Natural killer cell (primary cell): ENCODE data around the gene SERPINB10. TPM values are rescaled to one million over a fixed set of nuclear protein-coding genes. Genes with fewer than 3 reads are reported as not detected.

Source experiments
- ATAC-seq, 3 donors: fragments of 150-1000 bp in 2 of 3; fragments of 200-7000 bp in 1 of 3; cut with Tn5 transposase; 1 replicate in 1 of 3; 2 replicates in 2 of 3; pipeline ENCODE4 v1.10.0; 2021; ENCODE audit warnings: mild to moderate bottlenecking in 2 of 3, moderate library complexity in 2 of 3
- DNase-seq, 2 donors: peaks; one replicate each; pipeline versions ENCODE4 v3.0.0 to v3.0.0-alpha.2; 2013 to 2021; ENCODE audit warnings: mixed read lengths in 1 of 2
- H3K27ac ChIP-seq: one replicate; pipeline ENCODE4 v1.5.1; 2013; ENCODE audit warnings: mild to moderate bottlenecking, low read length
- H3K27me3 ChIP-seq: one replicate; pipeline ENCODE4 v1.6.1; 2013; ENCODE audit warnings: low read length; ENCODE audit not compliant: control insufficient read depth, insufficient read depth
- H3K36me3 ChIP-seq: one replicate; pipeline ENCODE4 v1.6.1; 2013; ENCODE audit warnings: low read length; ENCODE audit not compliant: control insufficient read depth, insufficient read depth
- H3K4me1 ChIP-seq: one replicate; pipeline ENCODE4 v1.6.1; 2013; ENCODE audit warnings: low read length; ENCODE audit not compliant: control insufficient read depth, insufficient read depth
- H3K4me3 ChIP-seq: one replicate; pipeline ENCODE4 v1.5.1; 2013; ENCODE audit warnings: low read length
- H3K9me3 ChIP-seq: one replicate; pipeline ENCODE4 v1.6.1; 2013; ENCODE audit warnings: low read length; ENCODE audit not compliant: control insufficient read depth, insufficient read depth
- H3K27ac Mint-ChIP-seq, 2 donors: one replicate each; pipeline ENCODE4 v1.8.0; 2022; ENCODE audit warnings: mild to moderate bottlenecking in 2 of 2, mixed read lengths in 2 of 2, moderate library complexity in 1 of 2
- H3K27me3 Mint-ChIP-seq, 2 donors: one replicate each; pipeline ENCODE4 v1.8.0; 2022; ENCODE audit warnings: low read depth in 2 of 2, mixed read lengths in 2 of 2
- H3K36me3 Mint-ChIP-seq: one replicate; pipeline ENCODE4 v1.8.0; 2022; ENCODE audit warnings: mixed read lengths
- H3K4me1 Mint-ChIP-seq, 2 donors: one replicate each; pipeline ENCODE4 v1.8.0; 2022; ENCODE audit warnings: mixed read lengths in 2 of 2
- H3K4me3 Mint-ChIP-seq: one replicate; pipeline ENCODE4 v1.8.0; 2022; ENCODE audit warnings: mild to moderate bottlenecking, moderate library complexity, mixed read lengths
- H3K9me3 Mint-ChIP-seq, 2 donors: one replicate each; pipeline ENCODE4 v1.8.0; 2022; ENCODE audit warnings: mixed read lengths in 2 of 2
- WGBS: methylation state at CpG from one replicate; pipeline ENCODE4 v1.1.7; 2013; ENCODE audit warnings: missing lambda C conversion rate; ENCODE audit not compliant: insufficient coverage; 5-methylcytosine and 5-hydroxymethylcytosine counted together
- intact Hi-C: fragments of 100-400 bp; cut with micrococcal nuclease; formaldehyde crosslinking; loops from one replicate; pipeline ENCODE4 v1.14.2; 2022
- total RNA-seq, 4 donors: library from RNA; stranded (reverse); fragments of 120-200 nt in 1 of 4; gene quantifications; one replicate each; pipeline versions ENCODE4 v1.2.3 to v1.2.4, GENCODE V29; 2013 to 2022
- TF ChIP-seq, protein P1 (sequence below): fragments of 200-600 bp; IDR thresholded peaks from one replicate; pipeline ENCODE4 v1.8.0; 2022; ENCODE audit warnings: antibody characterized with exemption

SERPINB10 gene
- total RNA-seq, 3 donors from 2014 or later (not counting 1 experiment from before 2014, with no cell fraction given): 0.43 TPM; not detected in 2

DNA sequence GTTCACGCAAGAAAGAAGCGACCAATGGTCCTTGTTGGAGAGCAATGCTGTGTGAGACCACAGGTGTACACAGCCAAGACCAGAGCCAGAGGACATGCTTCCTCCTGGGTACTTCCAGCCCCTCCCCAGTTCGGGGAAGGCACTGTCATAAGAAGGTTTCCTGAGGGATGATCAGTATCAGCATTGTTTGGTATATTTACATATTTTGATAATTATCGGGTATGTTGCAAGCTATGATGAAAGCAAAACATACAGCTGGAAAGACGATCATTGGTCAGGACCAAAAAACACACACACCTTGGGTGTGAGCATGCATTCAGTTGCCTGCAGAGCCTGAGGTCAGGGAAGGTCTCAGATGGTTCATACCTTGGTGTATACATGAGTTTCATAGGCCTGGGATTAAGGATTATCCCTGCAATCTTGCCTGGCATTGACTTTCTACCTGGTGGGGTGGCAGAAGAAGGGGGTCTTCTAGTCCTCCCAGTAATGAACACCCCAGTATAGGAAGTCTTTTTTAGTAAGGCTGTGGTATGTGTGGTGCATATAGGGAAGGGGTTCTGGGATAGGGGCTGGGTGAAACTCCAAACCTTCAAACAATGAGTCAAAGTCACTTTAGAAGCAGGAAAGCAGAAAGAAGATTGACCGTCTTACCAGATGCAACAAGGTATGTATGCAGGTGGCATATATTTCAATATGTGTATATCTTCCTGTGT, 17.4 kb upstream of the SERPINB10 start:
- 91% methylated on average over 6 of the region's 6 CpGs for WGBS
- Histone ChIP-seq H3K4me1 (no peaks in the 10 kb centered on the region), H3K27ac (no peak overlapping the region), H3K36me3 (no peaks in the 10 kb centered on the region), H3K4me3 (no peak overlapping the region), H3K9me3 (no peaks in the 10 kb centered on the region), H3K27me3 (no peaks in the 10 kb centered on the region)
- ATAC-seq (no peak), DNase-seq (no peak)
- H3K36me3 Mint-ChIP-seq: no peaks in the 10 kb centered on the region
- no peaks in the 10 kb centered on the region for H3K4me1 Mint-ChIP-seq
- intact Hi-C loops: no loop called here
- no peak overlapping the region for H3K4me3 Mint-ChIP-seq
- TF ChIP-seq, protein P1, sequence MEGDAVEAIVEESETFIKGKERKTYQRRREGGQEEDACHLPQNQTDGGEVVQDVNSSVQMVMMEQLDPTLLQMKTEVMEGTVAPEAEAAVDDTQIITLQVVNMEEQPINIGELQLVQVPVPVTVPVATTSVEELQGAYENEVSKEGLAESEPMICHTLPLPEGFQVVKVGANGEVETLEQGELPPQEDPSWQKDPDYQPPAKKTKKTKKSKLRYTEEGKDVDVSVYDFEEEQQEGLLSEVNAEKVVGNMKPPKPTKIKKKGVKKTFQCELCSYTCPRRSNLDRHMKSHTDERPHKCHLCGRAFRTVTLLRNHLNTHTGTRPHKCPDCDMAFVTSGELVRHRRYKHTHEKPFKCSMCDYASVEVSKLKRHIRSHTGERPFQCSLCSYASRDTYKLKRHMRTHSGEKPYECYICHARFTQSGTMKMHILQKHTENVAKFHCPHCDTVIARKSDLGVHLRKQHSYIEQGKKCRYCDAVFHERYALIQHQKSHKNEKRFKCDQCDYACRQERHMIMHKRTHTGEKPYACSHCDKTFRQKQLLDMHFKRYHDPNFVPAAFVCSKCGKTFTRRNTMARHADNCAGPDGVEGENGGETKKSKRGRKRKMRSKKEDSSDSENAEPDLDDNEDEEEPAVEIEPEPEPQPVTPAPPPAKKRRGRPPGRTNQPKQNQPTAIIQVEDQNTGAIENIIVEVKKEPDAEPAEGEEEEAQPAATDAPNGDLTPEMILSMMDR: no peak
- H3K27me3 Mint-ChIP-seq: peaks cover 12 to 24% of the 10 kb centered on the region in 2 donors
- H3K9me3 Mint-ChIP-seq: no peaks in the 10 kb centered on the region
- no peak overlapping the region for H3K27ac Mint-ChIP-seq

DNA sequence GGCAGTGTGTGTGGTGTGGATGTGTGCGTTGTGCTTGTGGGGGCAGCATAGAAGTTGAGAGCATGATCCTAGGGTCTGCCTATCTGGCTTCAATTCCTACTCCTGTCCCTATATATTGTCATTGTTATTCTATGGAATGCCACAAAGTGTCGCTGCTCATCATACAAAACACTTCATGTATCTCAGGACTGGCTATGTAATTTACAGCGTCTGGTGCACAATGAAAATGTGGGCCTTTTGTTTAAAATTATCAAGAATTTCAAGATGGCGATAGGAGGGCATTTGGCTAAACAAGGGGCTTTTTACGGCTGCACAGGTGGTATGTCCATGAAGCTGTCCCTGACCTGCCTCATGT, 16.8 kb upstream of the SERPINB10 start:
- ATAC-seq (no peak), DNase-seq (peak in 1 of 2 donors; percentile 7)
- 85% methylated on average over 3 of the region's 5 CpGs for WGBS
- H3K36me3 Mint-ChIP-seq: no peaks in the 10 kb centered on the region
- H3K4me1 ChIP-seq: no peaks in the 10 kb centered on the region
- H3K27me3 Mint-ChIP-seq: peaks cover 10 to 29% of the 10 kb centered on the region in 2 donors
- H3K4me1 Mint-ChIP-seq: no peaks in the 10 kb centered on the region
- no peaks in the 10 kb centered on the region for H3K36me3 ChIP-seq
- no peaks in the 10 kb centered on the region for H3K9me3 ChIP-seq
- H3K4me3 Mint-ChIP-seq: no peak overlapping the region
- H3K27me3 ChIP-seq: no peaks in the 10 kb centered on the region
- no peaks in the 10 kb centered on the region for H3K9me3 Mint-ChIP-seq
- no peak overlapping the region for H3K4me3 ChIP-seq
- H3K27ac ChIP-seq: no peak overlapping the region
- H3K27ac Mint-ChIP-seq: no peak overlapping the region
- TF ChIP-seq, protein P1: no peak
- intact Hi-C loops: no loop called here

DNA sequence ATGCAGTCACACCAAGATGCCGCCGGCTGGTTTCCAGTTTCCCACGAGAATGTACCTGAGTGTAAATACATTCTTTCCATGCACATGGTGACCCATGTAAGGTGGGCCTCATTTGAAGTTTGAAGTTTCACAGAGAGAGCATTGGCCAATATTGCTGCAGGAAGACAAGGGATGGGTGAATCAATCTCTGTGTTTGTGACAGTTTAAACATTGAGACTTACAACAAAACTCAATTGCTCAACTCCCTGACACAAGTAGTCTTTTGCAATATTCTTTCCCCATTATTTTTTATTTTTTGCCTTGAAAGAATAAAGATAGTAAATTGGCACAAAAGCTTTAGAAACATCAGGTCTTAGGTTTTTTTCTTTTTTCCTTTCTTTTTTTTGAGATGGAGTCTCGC, 15.2 kb upstream of the SERPINB10 start:
- WGBS: 84% methylated on average over 4 of the region's 4 CpGs
- no peak overlapping the region for H3K27ac Mint-ChIP-seq
- H3K36me3 Mint-ChIP-seq: no peaks in the 10 kb centered on the region
- Histone ChIP-seq H3K27me3 (no peaks in the 10 kb centered on the region), H3K36me3 (no peaks in the 10 kb centered on the region), H3K4me3 (no peak overlapping the region), H3K27ac (no peak overlapping the region), H3K9me3 (no peaks in the 10 kb centered on the region), H3K4me1 (no peaks in the 10 kb centered on the region)
- H3K27me3 Mint-ChIP-seq: peaks cover 12 to 31% of the 10 kb centered on the region in 2 donors
- no peak for ATAC-seq
- DNase-seq: no peak
- TF ChIP-seq, protein P1: no peak
- H3K4me3 Mint-ChIP-seq: no peak overlapping the region
- intact Hi-C loops: no loop called here
- no peaks in the 10 kb centered on the region for H3K9me3 Mint-ChIP-seq
- H3K4me1 Mint-ChIP-seq: no peaks in the 10 kb centered on the region
